GM19239 (cell line): ENCODE results near the gene NFATC1.
A peak's percentile ranks its signal among the peaks of the same experiment; 100 is the strongest.

Experiments used
- DNase-seq: peaks from one replicate; pipeline ENCODE4 v3.0.0; 2011; ENCODE audit warnings: low spot score; ENCODE audit not compliant: insufficient read length
- FAIRE-seq: peaks from 2 replicates; lab custom pipeline; 2011; peaks lifted over from hg19 to GRCh38; lab: Jason Lieb, UNC

NFATC1 gene

DNA sequence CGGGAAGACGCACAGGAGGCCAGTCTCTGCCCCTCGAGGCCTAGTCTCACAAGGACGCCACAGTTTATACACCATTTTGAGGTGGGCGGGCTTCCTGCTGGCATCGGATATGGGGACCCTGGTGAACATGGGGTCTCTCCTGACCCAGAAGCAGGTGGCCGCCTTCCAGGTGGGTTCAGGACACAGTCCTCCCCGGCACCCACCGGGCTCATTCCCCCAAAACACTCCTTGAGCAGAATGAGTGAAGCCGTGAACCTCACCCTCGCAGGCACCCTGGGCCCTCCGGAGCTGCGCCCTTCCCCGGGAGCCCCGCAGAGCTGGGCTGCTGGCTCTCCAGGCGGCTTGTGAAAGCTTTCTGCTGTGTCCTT lies 6.5 kb downstream of the NFATC1 start:
- DNase-seq (no peak), FAIRE-seq (no peak)

- FAIRE-seq: peak; percentile 40
- no peak for DNase-seq
Observed at GRCh38 chr18:79402977-79403722, 7.4 kb downstream of the NFATC1 start.

- DNase-seq (no peak), FAIRE-seq (no peak)
Observed at GRCh38 chr18:79403723-79404566, 8.2 kb downstream of the NFATC1 start.

GRCh38 chr18:79404567-79404910 lies 8.8 kb downstream of the NFATC1 start:
- no peak for FAIRE-seq
- DNase-seq: no peak

GRCh38 chr18:79405019-79405780 lies 9.5 kb downstream of the NFATC1 start:
- FAIRE-seq (peak; percentile 74), DNase-seq (no peak)

DNA sequence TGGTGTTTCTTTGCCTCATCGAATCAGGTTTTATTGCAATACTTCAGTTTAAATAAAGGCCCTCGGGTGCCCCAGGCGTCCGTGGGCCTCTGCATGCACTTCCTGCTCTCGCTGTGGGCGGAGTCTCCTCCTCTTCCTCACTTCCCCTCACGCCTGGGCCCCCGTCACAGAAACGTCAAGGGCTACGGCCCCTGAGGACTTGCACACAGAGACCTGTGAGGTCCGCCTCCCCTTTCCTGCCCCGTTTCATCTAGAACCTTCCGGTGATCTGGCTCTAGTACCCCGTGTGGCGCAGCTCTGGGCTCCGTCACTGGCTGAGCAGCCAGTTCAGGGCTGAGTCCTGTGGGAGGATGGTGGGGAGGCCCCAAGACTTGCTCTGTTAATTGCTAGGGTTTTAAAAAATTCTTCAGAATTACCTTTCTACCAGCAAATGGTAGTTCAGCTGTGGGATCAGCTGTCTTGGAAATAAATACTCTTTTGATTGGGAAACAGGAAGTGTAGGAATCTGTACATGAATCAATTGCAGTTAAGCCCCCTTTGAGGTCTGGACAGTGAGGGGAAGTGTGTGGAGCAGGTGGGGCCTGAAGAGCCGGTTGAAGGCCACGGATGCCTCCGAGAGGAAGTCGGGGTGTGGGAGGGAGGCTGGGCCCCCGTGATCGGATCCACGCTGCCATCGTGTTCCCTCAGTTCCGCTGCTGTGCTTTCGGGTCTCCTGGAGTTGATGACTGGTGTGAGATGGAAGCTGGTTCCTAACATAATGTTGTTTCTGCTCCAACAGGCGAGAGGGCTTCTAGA lies 10.2 kb downstream of the NFATC1 start:
- FAIRE-seq (peak; percentile 80), DNase-seq (peak; percentile 92)

DNA sequence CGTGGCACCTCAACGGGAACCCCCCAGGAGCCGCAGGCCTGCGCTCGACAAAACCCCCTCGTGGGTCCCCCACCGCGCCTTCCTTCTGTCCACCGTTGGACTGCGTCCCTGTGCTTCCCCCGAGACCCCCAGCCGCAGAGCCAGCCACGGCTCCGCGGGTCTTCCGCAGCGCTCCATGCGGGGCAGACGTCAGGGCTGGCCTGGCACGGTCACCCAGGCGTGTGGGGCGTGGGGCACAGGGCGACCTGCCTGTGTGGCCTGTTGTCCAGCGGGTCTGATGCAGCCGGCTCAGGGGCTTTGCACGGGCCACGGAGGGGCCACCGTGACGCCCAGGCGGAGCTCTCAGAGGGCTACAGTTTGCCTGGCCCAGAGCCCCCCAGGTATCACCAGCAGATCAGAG lies 11.0 kb downstream of the NFATC1 start:
- FAIRE-seq (no peak), DNase-seq (no peak)

DNA sequence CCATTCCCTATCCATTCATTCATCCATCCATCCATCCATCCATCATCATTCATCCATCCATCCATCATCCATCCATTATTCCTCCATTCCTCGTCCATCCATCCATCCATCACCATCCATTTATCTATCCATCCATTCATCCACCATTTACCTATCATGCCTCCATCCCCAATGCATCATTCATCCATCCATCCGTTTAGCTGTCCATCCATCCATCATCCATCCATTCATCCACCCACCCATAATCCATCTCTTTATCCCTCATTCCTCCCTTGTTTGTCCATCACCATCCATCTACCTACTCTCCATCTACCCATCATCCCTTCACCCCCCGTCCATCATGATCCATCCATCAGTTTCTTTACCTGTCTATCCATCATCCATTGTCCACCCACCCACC lies 13.6 kb downstream of the NFATC1 start:
- FAIRE-seq: no peak
- DNase-seq: no peak

DNA sequence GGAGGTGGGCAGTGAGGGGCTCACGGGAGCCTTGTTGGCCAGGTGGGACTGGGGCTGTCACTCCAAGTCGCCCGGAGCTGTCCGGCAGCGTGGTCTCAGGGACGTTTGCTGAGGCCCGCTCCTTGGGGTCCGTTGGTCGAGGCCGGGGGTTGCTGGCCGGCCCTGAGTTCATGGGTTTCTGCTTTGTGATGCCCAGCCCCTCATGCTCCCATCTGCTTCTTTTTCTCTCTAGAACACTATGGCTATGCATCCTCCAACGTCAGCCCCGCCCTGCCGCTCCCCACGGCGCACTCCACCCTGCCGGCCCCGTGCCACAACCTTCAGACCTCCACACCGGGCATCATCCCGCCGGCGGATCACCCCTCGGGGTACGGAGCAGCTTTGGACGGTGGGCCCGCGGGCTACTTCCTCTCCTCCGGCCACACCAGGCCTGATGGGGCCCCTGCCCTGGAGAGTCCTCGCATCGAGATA lies 14.5 kb downstream of the NFATC1 start:
- DNase-seq: no peak
- no peak for FAIRE-seq

- DNase-seq: no peak
- FAIRE-seq: no peak
Observed at GRCh38 chr18:79410731-79411613, 15.2 kb downstream of the NFATC1 start.

DNA sequence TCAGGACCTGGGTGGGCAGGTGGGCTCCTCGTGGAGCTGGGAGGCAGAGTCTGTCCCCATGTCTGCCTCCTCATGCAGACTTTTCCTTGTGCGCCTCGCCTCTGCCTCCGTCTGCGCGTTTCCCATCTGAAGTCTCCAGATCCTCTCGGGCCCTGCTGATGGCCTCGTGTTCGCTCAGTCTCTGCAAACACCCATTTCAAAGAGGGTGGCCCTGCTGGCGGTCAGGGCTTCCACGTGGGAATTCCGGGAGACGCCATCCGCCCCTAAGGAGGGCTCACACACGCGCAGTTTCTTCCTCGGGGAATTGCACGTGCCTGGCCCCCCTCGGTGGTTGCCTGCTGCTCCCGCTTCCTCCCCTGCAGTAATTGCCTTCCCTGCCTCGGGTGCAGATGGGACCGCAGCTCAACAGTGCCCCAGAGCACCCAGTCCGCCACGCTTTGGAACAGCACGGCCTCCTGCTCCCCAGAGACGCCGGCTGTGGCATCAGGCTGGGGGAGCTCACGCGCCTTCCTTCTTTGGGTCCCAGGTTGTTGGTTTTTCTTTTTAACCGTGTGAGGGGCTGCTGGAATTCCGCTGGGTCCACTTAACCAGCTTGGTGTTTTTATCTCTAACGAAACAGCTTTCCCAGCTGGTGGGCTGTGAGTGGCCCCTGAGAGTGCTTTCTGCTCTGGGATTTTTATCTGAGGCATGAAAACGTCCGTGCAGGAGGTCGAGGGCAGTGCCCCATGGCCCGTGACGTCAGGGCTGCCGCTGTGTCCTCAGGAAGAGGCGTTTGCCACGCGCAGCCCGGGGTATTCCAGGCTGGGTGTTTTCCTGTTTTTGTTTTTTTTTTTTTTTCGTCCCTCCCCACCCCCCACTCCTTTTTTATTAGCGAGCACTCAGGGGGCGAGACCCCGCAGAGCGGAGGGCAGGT lies 16.1 kb downstream of the NFATC1 start:
- DNase-seq: no peak
- no peak for FAIRE-seq

DNA sequence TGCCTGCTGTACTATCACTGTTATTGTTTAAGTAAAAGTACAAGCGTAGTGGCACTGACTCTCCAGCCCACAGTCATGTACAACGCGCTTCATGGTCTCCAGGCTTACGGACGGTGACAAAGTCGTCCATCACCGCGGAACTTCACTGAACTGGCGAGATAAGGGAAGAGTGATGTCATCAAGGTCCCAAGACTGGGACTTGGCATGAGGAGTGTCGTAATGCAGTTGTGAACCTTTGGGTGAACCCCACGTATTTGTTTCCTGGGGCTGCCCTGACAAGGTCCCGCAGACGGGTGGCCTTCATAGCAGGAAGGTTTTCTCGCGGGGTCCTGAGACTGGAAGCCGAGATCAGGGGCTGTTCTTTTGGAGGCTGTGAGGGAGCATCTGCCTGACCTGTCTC lies 17.3 kb downstream of the NFATC1 start:
- FAIRE-seq: no peak

DNA sequence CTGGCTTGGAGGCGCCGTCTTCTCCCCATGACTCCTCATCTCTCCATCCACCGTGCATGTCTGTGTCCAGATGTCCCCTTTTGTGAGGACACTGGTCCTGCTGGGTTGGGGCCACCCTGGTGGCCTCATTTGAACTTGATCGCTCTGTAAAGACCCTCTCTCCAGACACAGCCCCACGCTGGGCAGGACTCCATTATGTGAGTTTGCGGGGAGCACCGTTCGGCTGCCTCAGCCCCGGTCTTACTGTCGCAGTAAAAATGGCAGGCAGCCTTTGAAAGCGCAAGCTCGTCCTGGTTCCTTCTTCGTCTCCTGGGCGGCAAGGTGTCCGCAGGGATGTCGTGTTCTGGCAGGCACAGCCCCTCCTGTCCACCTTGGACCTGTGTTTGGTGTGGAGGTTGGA lies 17.7 kb downstream of the NFATC1 start:
- DNase-seq: no peak
- FAIRE-seq: no peak

More for the DNA sequence above, 17.3 kb downstream of the NFATC1 start:
- DNase-seq: no peak

DNA sequence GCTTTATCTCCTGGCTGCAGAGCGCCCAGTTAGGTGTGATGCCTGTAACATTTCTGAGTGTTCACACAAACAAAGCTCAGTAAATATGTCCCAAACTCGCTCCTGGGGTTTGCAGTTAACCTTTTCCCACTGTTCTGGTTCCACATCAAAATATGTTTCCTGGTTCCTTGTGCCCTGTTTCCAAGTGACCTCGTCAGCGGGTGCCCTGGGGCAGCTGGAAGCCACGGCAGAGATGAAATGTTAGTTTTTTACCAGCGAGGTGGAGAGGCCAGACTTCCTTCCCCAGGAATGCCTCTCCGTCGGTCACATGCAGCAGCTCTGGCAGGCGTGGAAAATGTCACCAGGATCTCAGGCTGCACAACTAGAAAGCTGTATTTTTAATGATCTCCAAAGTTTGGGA lies 18.2 kb downstream of the NFATC1 start:
- FAIRE-seq (no peak), DNase-seq (no peak)

GRCh38 chr18:79416022-79416676 lies 20.4 kb downstream of the NFATC1 start:
- DNase-seq: no peak
- FAIRE-seq: no peak

GRCh38 chr18:79416677-79417052 lies 20.9 kb downstream of the NFATC1 start:
- DNase-seq (no peak), FAIRE-seq (no peak)

- FAIRE-seq (no peak), DNase-seq (no peak)
Observed at GRCh38 chr18:79418236-79418635, 22.5 kb downstream of the NFATC1 start.

GRCh38 chr18:79418642-79419041 lies 22.9 kb downstream of the NFATC1 start:
- FAIRE-seq (no peak), DNase-seq (no peak)
